H1 (cell line): ENCODE data around the gene ZNF764. TPM values are rescaled to one million over a fixed set of nuclear protein-coding genes. Genes with fewer than 3 reads are reported as not detected.

Source experiments
- CTCF ChIA-PET: fragments of 300-600 bp; sonication (Branson Sonifier 250); formaldehyde crosslinking; loops from one replicate; lab custom pipeline; 2021; ENCODE audit not compliant: partially characterized antibody; lab: Charles Lee
- POLR2A ChIA-PET: fragments of 300-600 bp; sonication (Branson Sonifier 250); formaldehyde crosslinking; loops from one replicate; lab custom pipeline; 2021; ENCODE audit warnings: inconsistent platforms; ENCODE audit not compliant: partially characterized antibody; lab: Charles Lee
- DNase-seq, 2 experiments: peaks; one replicate each; pipeline versions ENCODE4 v3.0.0 to v3.0.0-alpha.2; 2010 to 2022; ENCODE audit warnings: low spot score in 2 of 2, low read depth in 1 of 2, mixed read lengths in 1 of 2
- FAIRE-seq: peaks from 2 replicates; lab custom pipeline; 2011; peaks lifted over from hg19 to GRCh38; lab: Jason Lieb, UNC
- H2AFZ ChIP-seq: 2 replicates; pipeline ENCODE4 v1.8.1; 2012; ENCODE audit warnings: low read length, inconsistent platforms
- H2AK5ac ChIP-seq: 2 replicates; pipeline ENCODE4 v1.6.1; 2013; ENCODE audit warnings: low read depth, low read length
- H2BK120ac ChIP-seq: replicated peaks from 2 replicates; pipeline ENCODE3; 2013; ENCODE audit warnings: low read depth, low read length, inconsistent platforms
- H2BK12ac ChIP-seq: 2 replicates; pipeline ENCODE4 v1.6.1; 2013; ENCODE audit warnings: low read depth, low read length
- H2BK15ac ChIP-seq: 2 replicates; pipeline ENCODE4 v1.6.1; 2013; ENCODE audit warnings: low read length
- H2BK20ac ChIP-seq: 2 replicates; pipeline ENCODE4 v1.6.1; 2013; ENCODE audit warnings: low read length
- H2BK5ac ChIP-seq: 2 replicates; pipeline ENCODE4 v1.6.1; 2013; ENCODE audit warnings: low read depth, low read length
- H3K14ac ChIP-seq: 2 replicates; pipeline ENCODE4 v1.6.1; 2013; ENCODE audit warnings: inconsistent platforms; ENCODE audit not compliant: insufficient read length
- H3K18ac ChIP-seq: 2 replicates; pipeline ENCODE4 v1.6.1; 2013; ENCODE audit warnings: low read length; ENCODE audit errors: extremely low read depth
- H3K23ac ChIP-seq: 2 replicates; pipeline ENCODE4 v1.6.1; 2013; ENCODE audit warnings: inconsistent platforms; ENCODE audit not compliant: insufficient read length
- H3K23me2 ChIP-seq: 2 replicates; pipeline ENCODE4 v1.6.1; 2013; ENCODE audit warnings: low read depth, low read length
- H3K27ac ChIP-seq: 2 replicates; pipeline ENCODE4 v1.6.1; 2011; ENCODE audit warnings: low read depth, low read length, inconsistent platforms
- H3K27me3 ChIP-seq, 4 experiments: replicated peaks in 1 of 4; 1 replicate in 1 of 4; 2 replicates in 3 of 4; pipeline versions ENCODE4 v1.6.1 to v1.8.1; 2011 to 2013; ENCODE audit warnings: low read length in 3 of 4, mild to moderate bottlenecking in 3 of 4, inconsistent platforms in 2 of 4, mixed read lengths in 2 of 4, moderate library complexity in 1 of 4; ENCODE audit not compliant: control insufficient read depth in 3 of 4, insufficient read depth in 3 of 4; ENCODE audit errors: extremely low read depth in 1 of 4
- H3K36me3 ChIP-seq, 4 experiments: 2 replicates each; pipeline versions ENCODE4 v1.6.1 to v1.8.1; 2011 to 2013; ENCODE audit warnings: mild to moderate bottlenecking in 4 of 4, low read length in 3 of 4, moderate library complexity in 2 of 4, control low read depth in 1 of 4, inconsistent platforms in 1 of 4; ENCODE audit not compliant: insufficient read depth in 4 of 4, control insufficient read depth in 2 of 4
- H3K4ac ChIP-seq: replicated peaks from 2 replicates; pipeline ENCODE3; 2013; ENCODE audit warnings: low read length, low read depth, mixed read lengths, inconsistent platforms; ENCODE audit not compliant: insufficient read length
- H3K4me1 ChIP-seq, 4 experiments: replicated peaks in 1 of 4; 1 replicate in 1 of 4; 2 replicates in 3 of 4; pipeline versions ENCODE4 v1.6.1 to v1.8.1; 2011 to 2013; ENCODE audit warnings: low read length in 3 of 4, inconsistent platforms in 2 of 4, mixed read lengths in 1 of 4; ENCODE audit not compliant: insufficient read depth in 4 of 4, control insufficient read depth in 3 of 4
- H3K4me2 ChIP-seq, 2 experiments: 2 replicates each; pipeline versions ENCODE4 v1.6.1 to v1.8.1; 2011 to 2013; ENCODE audit warnings: low read depth in 2 of 2, low read length in 2 of 2, control low read depth in 1 of 2, inconsistent platforms in 1 of 2, mild to moderate bottlenecking in 1 of 2; ENCODE audit not compliant: insufficient read depth in 1 of 2
- H3K4me3 ChIP-seq, 4 experiments: fragments of 200-600, 300-600 bp in 1 of 4; sonication (generic), shearing (Covaris generic), sonication (Bioruptor Twin) in 1 of 4; 2 replicates each; pipeline versions ENCODE4 v1.5.1 to v1.8.1; 2011 to 2016; ENCODE audit warnings: low read length in 4 of 4, low read depth in 3 of 4, control low read depth in 2 of 4, inconsistent platforms in 2 of 4, mild to moderate bottlenecking in 2 of 4, mixed read lengths in 1 of 4, moderate library complexity in 1 of 4; ENCODE audit not compliant: insufficient read depth in 2 of 4; ENCODE audit errors: extremely low read depth in 1 of 4
- H3K56ac ChIP-seq: replicated peaks from 2 replicates; pipeline ENCODE3; 2013; ENCODE audit warnings: low read depth, mild to moderate bottlenecking, mixed read lengths, low read length, inconsistent platforms; ENCODE audit not compliant: insufficient read length
- H3K79me1 ChIP-seq: 2 replicates; pipeline ENCODE4 v1.6.1; 2013; ENCODE audit warnings: low read depth, low read length, control low read depth
- H3K79me2 ChIP-seq, 2 experiments: 2 replicates each; pipeline versions ENCODE4 v1.6.1 to v1.8.1; 2012 to 2013; ENCODE audit warnings: low read length in 2 of 2, mild to moderate bottlenecking in 2 of 2, inconsistent platforms in 1 of 2; ENCODE audit not compliant: insufficient read depth in 2 of 2, control insufficient read depth in 1 of 2
- H3K9ac ChIP-seq, 4 experiments: replicated peaks in 1 of 4; 1 replicate in 1 of 4; 2 replicates in 3 of 4; pipeline versions ENCODE4 v1.6.1 to v1.8.1; 2011 to 2013; ENCODE audit warnings: low read depth in 3 of 4, low read length in 3 of 4, control low read depth in 2 of 4, mild to moderate bottlenecking in 2 of 4, moderate library complexity in 2 of 4, inconsistent platforms in 1 of 4; ENCODE audit errors: extremely low read depth in 1 of 4
- H3K9me3 ChIP-seq, 2 experiments: 2 replicates each; pipeline versions ENCODE4 v1.6.1 to v1.8.1; 2012 to 2013; ENCODE audit warnings: mild to moderate bottlenecking in 2 of 2, moderate library complexity in 2 of 2, control low read depth in 1 of 2, inconsistent platforms in 1 of 2, low read depth in 1 of 2, low read length in 1 of 2, mixed read lengths in 1 of 2; ENCODE audit not compliant: insufficient read depth in 2 of 2
- H4K20me1 ChIP-seq, 2 experiments: replicated peaks in 1 of 2; 2 replicates each; pipeline versions ENCODE3 to v1.8.1; 2011 to 2013; ENCODE audit warnings: inconsistent platforms in 2 of 2, low read length in 2 of 2, mild to moderate bottlenecking in 1 of 2; ENCODE audit not compliant: insufficient read depth in 2 of 2, control insufficient read depth in 1 of 2
- H4K5ac ChIP-seq: 2 replicates; pipeline ENCODE4 v1.6.1; 2013; ENCODE audit warnings: low read length, low read depth, mixed read lengths, inconsistent platforms; ENCODE audit not compliant: insufficient read length
- H4K8ac ChIP-seq: 2 replicates; pipeline ENCODE4 v1.8.0; 2013; ENCODE audit warnings: mild to moderate bottlenecking, moderate library complexity, low read length, inconsistent platforms; ENCODE audit not compliant: insufficient read depth; ENCODE audit errors: extremely low read depth
- H4K91ac ChIP-seq: replicated peaks from 2 replicates; pipeline ENCODE3; 2013; ENCODE audit warnings: low read length, mixed read lengths, inconsistent platforms; ENCODE audit not compliant: insufficient read length
- BACH1 ChIP-seq: IDR thresholded peaks from 2 replicates; pipeline ENCODE4 v1.6.1; 2012; ENCODE audit warnings: low read length, improper control_type of control experiment
- CHD2 ChIP-seq: IDR thresholded peaks from 2 replicates; pipeline ENCODE4 v1.6.1; 2012; ENCODE audit warnings: low read length, improper control_type of control experiment
- EGR1 ChIP-seq: IDR thresholded peaks from 2 replicates; pipeline ENCODE4 v1.6.1; 2011; ENCODE audit warnings: low read depth, low read length, borderline replicate concordance
- SAP30 ChIP-seq: fragments of 300-600 bp; sonication (generic); IDR thresholded peaks from 2 replicates; pipeline ENCODE4 v1.7.1; 2012; ENCODE audit warnings: low read length, moderate library complexity, mild to moderate bottlenecking, inconsistent platforms; ENCODE audit not compliant: insufficient read depth, insufficient replicate concordance
- SP1 ChIP-seq: IDR thresholded peaks from 2 replicates; pipeline ENCODE4 v1.6.1; 2011; ENCODE audit warnings: low read depth, low read length
- TBP ChIP-seq: IDR thresholded peaks from 2 replicates; pipeline ENCODE4 v1.6.1; 2011; ENCODE audit warnings: low read depth, low read length, improper control_type of control experiment
- WGBS, 2 experiments: shearing (Covaris generic) in 1 of 2; methylation state at CpG; one replicate each; pipeline versions ENCODE4 v1.1.6 to v1.1.7; 2013 to 2015; ENCODE audit warnings: low lambda C conversion rate in 2 of 2, mixed read lengths in 2 of 2, inconsistent platforms in 1 of 2, low coverage in 1 of 2, missing lambda C conversion rate in 1 of 2; ENCODE audit not compliant: insufficient replicate concordance in 2 of 2, insufficient coverage in 1 of 2, insufficient read length in 1 of 2; ENCODE audit errors: extremely low coverage in 1 of 2, missing lambda C conversion rate in 1 of 2; 5-methylcytosine and 5-hydroxymethylcytosine counted together
- polyA plus RNA-seq, 7 experiments: library from polyadenylated mRNA; depleted of rRNA in 3 of 7; stranded (reverse) in 5 of 7; unstranded in 2 of 7; fragments of >200 nt in 5 of 7; fragments of 200-250 nt in 2 of 7; gene quantifications; 1 replicate in 5 of 7; 2 replicates in 1 of 7; 4 replicates in 1 of 7; pipeline versions ENCODE4 v1.2.1 to v1.2.3, GENCODE V29; 2011 to 2013; ENCODE audit warnings: missing spikeins in 2 of 7, mixed read lengths in 2 of 7
- total RNA-seq: library from RNA; stranded (reverse); fragmentation: NEBNext Ultra II Directional; extraction: Animal tissue kit (Norgen Biotek cat#: 25700); gene quantifications from 2 replicates; pipeline ENCODE4 v1.2.1, GENCODE V29; 2021
- TF ChIP-seq, protein P1 (sequence below): IDR thresholded peaks from 2 replicates; pipeline ENCODE4 v1.6.1; 2011; ENCODE audit warnings: low read length, improper control_type of control experiment
- TF ChIP-seq, protein P2 (sequence below): IDR thresholded peaks from 2 replicates; pipeline ENCODE4 v1.6.1; 2012; ENCODE audit warnings: low read length, inconsistent platforms

Gene ZNF764
- total and polyA plus RNA-seq, 2 of the 8 experiments (the other 6 are each of a cell fraction or from before 2014, with no cell fraction given) = 5.7 to 7.7 TPM

DNA sequence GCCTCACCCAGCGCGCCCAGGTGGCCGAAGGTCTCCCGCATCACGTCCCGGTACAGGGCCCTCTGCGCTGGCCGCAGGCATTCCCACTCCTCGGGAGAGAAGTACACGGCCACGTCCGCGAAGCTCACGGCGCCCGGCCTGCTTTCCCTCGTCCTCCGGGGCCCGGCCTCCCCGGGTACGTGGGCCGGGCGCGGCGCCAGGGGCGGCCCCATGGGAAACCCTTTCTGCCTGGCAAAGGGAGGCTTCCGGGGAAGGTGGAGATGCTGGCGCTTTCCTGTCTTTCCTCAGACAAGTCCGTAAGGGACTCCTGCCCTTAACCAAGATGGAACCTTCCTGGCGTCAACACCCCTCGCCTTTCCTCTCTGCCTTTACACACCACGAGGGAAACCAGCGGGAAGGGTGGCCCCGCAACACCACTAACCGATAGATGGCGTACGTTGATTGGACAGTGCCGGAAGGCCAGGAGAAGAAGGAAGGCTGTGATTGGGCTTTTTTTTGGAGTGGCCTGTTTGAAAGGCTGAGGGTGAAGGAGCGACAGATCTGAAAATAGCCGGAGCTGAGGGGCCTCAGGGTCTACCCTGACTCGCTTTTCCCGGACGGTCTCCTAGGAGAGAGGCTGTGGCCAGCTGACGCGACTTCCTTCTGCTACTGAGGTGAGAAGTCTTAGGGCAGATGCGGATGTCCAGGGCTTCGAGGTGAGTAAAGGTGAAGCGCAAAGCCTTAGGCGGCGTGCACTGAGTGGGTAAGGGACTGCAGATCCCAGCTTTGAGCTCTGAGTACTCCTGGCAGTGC lies 27.4 kb upstream of the ZNF764 start, which contains the start of gene ZNF785:
ZNF785 (minus strand) TSS at position 298 of the 792 bp plus-strand sequence; CDS start at position 212, 86 bp downstream.
- peak within 1 kb of the TSS; percentile 90 for H2BK120ac ChIP-seq
- H3K56ac ChIP-seq = peak within 1 kb of the TSS; percentile 97
- WGBS, 2 experiments = 4% methylated on average over 46 of the region's 50 CpGs; no CpG with 5 or more reads in 1 of the 2 experiments
- H3K4me3 ChIP-seq = peak within 1 kb of the TSS; percentile 78 to 89 (median 84)
- ChIA-PET POLR2A (interaction anchor here (0.7 to 5.9 kb wide), 24 partner anchors 8 to 186 kb away, joined by 3 to 45 read pairs (median 3); partner anchors contain the start of genes ZNF688, ZNF689, ZNF747 and ZNF764), CTCF (interaction anchor here (0.8 to 4.5 kb wide), 10 partner anchors 12 to 183 kb away, joined by 3 to 21 read pairs (median 4); partner anchors contain the start of gene ZNF764)
- H3K14ac ChIP-seq = peak within 1 kb of the TSS; percentile 95
- peak within 1 kb of the TSS; percentile 90; the same call in 1 of the 2 replicates for H2BK5ac ChIP-seq
- peak within 1 kb of the TSS; percentile 83 for H3K18ac ChIP-seq
- H3K79me1 ChIP-seq = peaks cover 9% of the 10 kb centered on the region
- peak within 1 kb of the TSS; percentile 92 for H4K5ac ChIP-seq
- peaks cover 4 to 24% (median 14%) of the 10 kb centered on the region in 4 experiments; a peak in 7 of 8 replicates for H3K36me3 ChIP-seq
- DNase-seq (peak; percentile 91 to 93), FAIRE-seq (peak; percentile 63)
- H4K20me1 ChIP-seq = peaks cover 0 to 3% of the 10 kb centered on the region in 2 experiments
- H2BK20ac ChIP-seq = no peak within 1 kb of the TSS
- H3K23ac ChIP-seq = no peak within 1 kb of the TSS
- H2AK5ac ChIP-seq = no peak within 1 kb of the TSS; the same call in 1 of the 2 replicates
- H3K4me1 ChIP-seq = no peaks in the 10 kb centered on the region; a peak in 3 of 7 replicates
- peak within 1 kb of the TSS; percentile 93; the same call in 1 of the 2 replicates for H2BK12ac ChIP-seq
- no peaks in the 10 kb centered on the region for H3K27me3 ChIP-seq
- peak within 1 kb of the TSS; percentile 91 for H4K8ac ChIP-seq
- peaks cover 0 to 8% of the 10 kb centered on the region in 2 experiments; a peak in 2 of 4 replicates for H3K79me2 ChIP-seq
- H4K91ac ChIP-seq = peak within 1 kb of the TSS; percentile 83
- peak within 1 kb of the TSS; percentile 62 to 84 (median 80) for H3K9ac ChIP-seq
- peak within 1 kb of the TSS; percentile 84 for H2BK15ac ChIP-seq
- peak within 1 kb of the TSS; percentile 38 for H3K4ac ChIP-seq
- H2AFZ ChIP-seq = 0 out of 2 replicates have a peak within 1 kb of the TSS, but pooled peaks have one; percentile 59
- H3K9me3 ChIP-seq = no peaks in the 10 kb centered on the region
- peak within 1 kb of the TSS; percentile 50 to 80 for H3K4me2 ChIP-seq
- peaks cover 7% of the 10 kb centered on the region; the same call in 1 of the 2 replicates for H3K23me2 ChIP-seq
- peak within 1 kb of the TSS; percentile 86 for H3K27ac ChIP-seq
- TF ChIP-seq SP1 = peak; percentile 97
- TF ChIP-seq, protein P1, sequence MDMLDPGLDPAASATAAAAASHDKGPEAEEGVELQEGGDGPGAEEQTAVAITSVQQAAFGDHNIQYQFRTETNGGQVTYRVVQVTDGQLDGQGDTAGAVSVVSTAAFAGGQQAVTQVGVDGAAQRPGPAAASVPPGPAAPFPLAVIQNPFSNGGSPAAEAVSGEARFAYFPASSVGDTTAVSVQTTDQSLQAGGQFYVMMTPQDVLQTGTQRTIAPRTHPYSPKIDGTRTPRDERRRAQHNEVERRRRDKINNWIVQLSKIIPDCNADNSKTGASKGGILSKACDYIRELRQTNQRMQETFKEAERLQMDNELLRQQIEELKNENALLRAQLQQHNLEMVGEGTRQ = peak; percentile 19
- peak; percentile 88 for TF ChIP-seq BACH1
- no peak for TF ChIP-seq EGR1
- TF ChIP-seq SAP30 = no peak
- TF ChIP-seq, protein P2, sequence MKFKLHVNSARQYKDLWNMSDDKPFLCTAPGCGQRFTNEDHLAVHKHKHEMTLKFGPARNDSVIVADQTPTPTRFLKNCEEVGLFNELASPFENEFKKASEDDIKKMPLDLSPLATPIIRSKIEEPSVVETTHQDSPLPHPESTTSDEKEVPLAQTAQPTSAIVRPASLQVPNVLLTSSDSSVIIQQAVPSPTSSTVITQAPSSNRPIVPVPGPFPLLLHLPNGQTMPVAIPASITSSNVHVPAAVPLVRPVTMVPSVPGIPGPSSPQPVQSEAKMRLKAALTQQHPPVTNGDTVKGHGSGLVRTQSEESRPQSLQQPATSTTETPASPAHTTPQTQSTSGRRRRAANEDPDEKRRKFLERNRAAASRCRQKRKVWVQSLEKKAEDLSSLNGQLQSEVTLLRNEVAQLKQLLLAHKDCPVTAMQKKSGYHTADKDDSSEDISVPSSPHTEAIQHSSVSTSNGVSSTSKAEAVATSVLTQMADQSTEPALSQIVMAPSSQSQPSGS = peak; percentile 45; the same call in 1 of the 2 replicates
- peak; percentile 53; the same call in 1 of the 2 replicates for TF ChIP-seq TBP
- peak; percentile 88 for TF ChIP-seq CHD2
